HAP-1 (cell line): ENCODE measurements around the gene RAB43.

Experiments
- DNase-seq, 2 experiments: peaks; one replicate each; pipeline ENCODE4 v3.0.0-alpha.2; 2016 to 2020; ENCODE audit warnings: low spot score in 2 of 2
- H3K27me3 ChIP-seq: fragments of 250-450 bp; sonication (Bioruptor Pico); 2 replicates; pipeline ENCODE4 v1.5.1; 2020; ENCODE audit warnings: low read depth, mild to moderate bottlenecking, moderate library complexity
- H3K36me3 ChIP-seq: fragments of 250-450 bp; sonication (Bioruptor Pico); replicated peaks from 2 replicates; pipeline ENCODE4 v1.5.1; 2020; ENCODE audit warnings: mild to moderate bottlenecking
- H3K4me1 ChIP-seq: fragments of 250-450 bp; sonication (Bioruptor Pico); 2 replicates; pipeline ENCODE4 v1.5.1; 2020; ENCODE audit warnings: mild to moderate bottlenecking
- H3K4me3 ChIP-seq: fragments of 250-450 bp; sonication (Bioruptor Pico); 2 replicates; pipeline ENCODE4 v1.5.1; 2020; ENCODE audit warnings: mild to moderate bottlenecking, moderate library complexity
- H3K9me3 ChIP-seq: fragments of 250-450 bp; sonication (Bioruptor Pico); 2 replicates; pipeline ENCODE4 v1.5.1; 2020; ENCODE audit warnings: mild to moderate bottlenecking, moderate library complexity
- in situ Hi-C: fragments of 300-500 bp; cut with MboI; formaldehyde crosslinking; loops from 3 replicates; pipeline ENCODE4 v1.14.3; 2020; ENCODE audit warnings: low sequenced_read_pairs, inconsistent platforms, mixed read lengths

Gene RAB43

GRCh38 chr3:129039271-129040038 lies 82.1 kb downstream of the RAB43 start:
- Histone ChIP-seq H3K4me3 (no peak overlapping the region), H3K36me3 (no peaks in the 10 kb centered on the region), H3K9me3 (0 out of 2 replicates have a peak, but pooled peaks cover 2% of the 10 kb centered on the region), H3K4me1 (no peaks in the 10 kb centered on the region), H3K27me3 (no peaks in the 10 kb centered on the region; the same call in 1 of the 2 replicates)
- DNase-seq, result peak in 1 of 2 experiments; percentile 43
- in situ Hi-C loops, result no loop called here

- in situ Hi-C loops, result no loop called here
- DNase-seq, result no peak
- no peaks in the 10 kb centered on the region for H3K36me3 ChIP-seq
- no peaks in the 10 kb centered on the region for H3K4me1 ChIP-seq
- 0 out of 2 replicates have a peak, but pooled peaks cover 2% of the 10 kb centered on the region for H3K9me3 ChIP-seq
- H3K4me3 ChIP-seq, result no peak overlapping the region
- H3K27me3 ChIP-seq, result no peaks in the 10 kb centered on the region; the same call in 1 of the 2 replicates
Measured at GRCh38 chr3:129038121-129038855, 83.3 kb downstream of the RAB43 start.
